ENCODE data around the gene RAB3D.
"Not testable (repeated sequence)": the region's sequence is repeated elsewhere in the genome, so short reads cannot be mapped to it uniquely, and the experiment has no call there.

RAB3D gene

DNA sequence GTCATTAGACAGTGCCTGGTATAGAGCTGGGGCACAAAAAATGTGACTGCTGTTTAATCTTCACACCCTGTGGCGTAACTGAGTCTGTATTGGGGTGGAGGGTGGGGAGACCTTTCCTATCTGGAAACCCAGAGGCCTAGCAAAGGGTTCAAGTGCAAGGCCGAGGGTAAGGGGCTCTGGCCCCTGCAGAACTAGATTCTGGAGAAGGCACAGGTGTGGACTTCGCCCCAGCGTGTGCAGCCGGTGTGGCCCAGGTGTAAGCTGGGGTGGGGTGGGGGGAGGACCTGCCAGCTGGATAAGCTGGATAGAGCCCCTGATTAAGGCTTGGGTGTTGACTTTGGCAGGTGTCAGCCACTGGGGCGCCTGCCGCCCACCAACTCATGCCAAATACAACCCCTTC is 1.3 kb downstream of the RAB3D start:
- DNase-seq = no peak

DNA sequence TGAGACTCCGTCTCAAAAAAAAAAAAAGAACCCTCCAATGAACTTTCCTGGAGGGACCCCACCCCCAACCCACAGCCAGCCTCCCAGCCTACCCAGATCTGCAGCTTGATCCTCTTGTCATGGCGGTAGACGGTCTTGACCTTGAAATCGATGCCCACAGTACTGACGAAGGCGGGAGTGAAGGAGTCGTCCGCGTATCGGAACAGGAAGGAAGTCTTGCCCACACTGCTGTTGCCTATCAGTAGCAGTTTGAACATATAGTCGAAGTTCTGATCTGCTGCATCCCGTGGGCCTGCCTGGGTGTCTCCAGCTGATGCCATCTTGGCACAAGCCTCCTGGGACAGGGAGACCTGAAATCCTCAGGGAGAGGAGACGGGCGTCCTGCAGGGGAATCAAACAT is 2.4 kb downstream of the RAB3D start:
- no peak for DNase-seq

DNA sequence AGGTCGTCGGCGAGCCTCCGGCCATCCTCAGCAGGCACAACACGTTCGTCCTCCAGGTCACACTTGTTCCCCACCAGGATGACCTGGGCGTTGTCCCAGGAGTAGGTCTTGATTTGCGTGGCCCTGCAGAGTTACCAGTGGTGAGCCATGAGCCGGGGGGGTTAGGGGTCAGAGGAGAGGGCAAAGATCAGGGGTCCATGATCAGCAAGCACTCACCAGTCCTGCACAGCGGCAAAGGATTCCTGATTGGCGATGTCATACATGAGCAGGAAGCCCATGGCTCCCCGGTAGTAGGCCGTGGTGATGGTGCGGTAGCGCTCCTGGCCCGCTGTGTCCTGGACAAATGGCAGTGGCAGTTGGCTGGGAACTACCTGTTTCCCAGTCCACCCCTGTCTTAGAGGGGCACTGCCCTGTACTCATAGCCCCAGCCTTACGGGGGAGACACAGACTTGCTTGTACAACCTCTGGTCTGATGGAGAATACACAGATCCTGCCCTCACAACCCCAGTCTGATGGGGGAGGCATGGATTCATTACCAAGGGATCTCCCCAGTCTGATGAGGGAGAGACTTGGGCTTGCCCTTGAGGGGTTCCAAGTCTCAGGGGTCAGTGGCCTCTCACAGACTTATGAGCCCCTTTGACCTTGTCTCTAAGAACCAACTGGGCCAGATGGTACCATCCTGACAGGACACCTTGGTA is 3.9 kb downstream of the RAB3D start:
- DNase-seq = no peak

GRCh38 chr19:11333838-11334237 is 5.6 kb downstream of the RAB3D start:
- not testable (repeated sequence) for DNase-seq

DNA sequence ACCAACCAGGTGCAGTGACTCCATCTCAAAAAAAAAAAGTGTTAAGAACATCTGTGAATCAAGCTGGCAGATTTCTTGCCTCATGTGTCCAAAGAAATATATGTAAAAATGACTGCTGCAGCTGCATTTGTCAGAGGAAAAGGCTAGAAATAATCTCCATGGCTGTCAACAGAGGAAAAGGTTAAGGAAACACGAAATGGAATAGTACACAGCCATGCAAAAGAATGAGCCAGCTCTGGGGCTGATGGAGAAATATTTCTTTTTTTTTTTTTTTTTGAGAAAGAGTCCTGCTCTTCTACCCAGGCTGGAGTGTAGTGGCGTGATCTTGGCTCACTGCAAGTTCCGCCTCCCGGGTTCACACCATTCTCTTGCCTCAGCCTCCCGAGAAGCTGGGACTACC is 6.6 kb downstream of the RAB3D start:
- DNase-seq = no peak

- DNase-seq = no peak
Measured at GRCh38 chr19:11331502-11331901, 8.0 kb downstream of the RAB3D start.

DNA sequence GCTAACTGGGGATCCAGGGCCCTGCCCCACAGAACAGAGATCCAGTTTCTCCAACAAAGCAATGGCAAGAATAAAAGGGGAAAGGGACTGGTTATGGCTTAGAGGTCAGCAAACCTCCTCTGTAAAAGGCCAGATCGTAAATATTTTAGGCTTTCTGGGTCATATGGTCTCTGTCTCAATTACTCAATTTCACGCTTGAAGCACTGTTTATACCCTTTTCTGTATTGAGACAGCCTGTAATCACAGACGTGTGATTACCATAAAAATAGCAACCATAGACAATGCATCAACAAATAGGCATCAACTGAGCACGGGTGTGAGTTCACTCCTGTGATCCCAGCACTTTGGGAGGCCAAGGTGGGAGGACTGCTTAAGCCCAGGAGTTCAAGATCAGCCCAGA is 9.3 kb downstream of the RAB3D start:
- no peak for DNase-seq

GRCh38 chr19:11325544-11325943 is 13.9 kb downstream of the RAB3D start:
- DNase-seq = no peak

DNA sequence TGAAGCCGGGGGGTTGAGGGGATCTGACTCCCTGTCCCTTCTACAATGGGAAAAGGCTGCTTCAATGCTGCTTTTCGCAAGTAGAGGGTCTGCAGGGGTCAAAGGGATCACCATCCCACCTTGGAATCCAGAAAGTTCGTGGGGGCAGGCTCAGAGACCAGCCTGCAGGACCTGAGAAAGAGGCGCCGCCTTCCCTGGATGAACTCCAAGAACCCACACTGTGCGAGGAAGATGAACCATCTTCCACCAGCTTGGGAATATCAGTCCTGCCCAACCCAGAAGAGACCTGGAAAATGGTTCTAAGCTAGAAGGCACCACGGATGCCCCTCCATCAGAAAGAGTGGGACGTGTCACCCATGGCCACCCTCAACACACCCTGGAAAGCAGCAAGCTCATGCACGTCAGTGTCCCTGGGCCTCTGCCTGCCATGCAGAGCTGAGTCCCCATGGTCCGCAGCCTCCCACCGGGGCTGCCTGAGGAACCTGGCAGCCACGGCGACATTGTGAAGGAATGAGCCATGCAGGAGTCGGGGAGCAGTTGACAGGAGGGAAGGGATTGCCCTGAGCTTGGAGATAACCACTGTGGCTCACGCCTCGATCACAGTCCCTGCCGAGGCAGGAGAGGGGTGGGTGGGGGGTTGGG is 14.6 kb downstream of the RAB3D start:
- DNase-seq = no peak

GRCh38 chr19:11324079-11324661 is 15.3 kb downstream of the RAB3D start:
- peak; percentile 82 for DNase-seq

DNA sequence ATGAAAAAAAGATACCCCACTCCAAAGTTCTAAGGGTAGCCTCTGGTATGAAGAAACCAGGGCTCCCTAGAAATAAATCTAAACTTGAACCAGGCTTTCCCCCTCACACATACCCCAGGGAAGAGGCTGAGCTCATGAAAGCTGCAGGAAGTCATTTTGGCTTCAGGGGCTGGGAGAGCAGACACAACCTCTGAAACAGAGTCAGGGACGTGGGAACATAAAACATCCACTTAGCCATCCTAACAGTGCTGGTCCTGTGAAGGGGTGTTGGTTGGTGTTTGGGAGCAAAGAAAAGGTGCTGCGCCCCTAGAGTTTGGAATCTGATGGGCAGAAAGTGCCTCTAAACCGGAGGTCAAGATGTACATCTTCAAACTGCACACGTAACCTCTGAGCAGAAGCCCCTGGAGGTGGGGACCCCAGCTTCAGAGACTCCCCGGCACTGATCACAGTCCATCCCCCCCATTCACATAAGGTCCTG is 15.8 kb downstream of the RAB3D start:
- no peak for DNase-seq

DNA sequence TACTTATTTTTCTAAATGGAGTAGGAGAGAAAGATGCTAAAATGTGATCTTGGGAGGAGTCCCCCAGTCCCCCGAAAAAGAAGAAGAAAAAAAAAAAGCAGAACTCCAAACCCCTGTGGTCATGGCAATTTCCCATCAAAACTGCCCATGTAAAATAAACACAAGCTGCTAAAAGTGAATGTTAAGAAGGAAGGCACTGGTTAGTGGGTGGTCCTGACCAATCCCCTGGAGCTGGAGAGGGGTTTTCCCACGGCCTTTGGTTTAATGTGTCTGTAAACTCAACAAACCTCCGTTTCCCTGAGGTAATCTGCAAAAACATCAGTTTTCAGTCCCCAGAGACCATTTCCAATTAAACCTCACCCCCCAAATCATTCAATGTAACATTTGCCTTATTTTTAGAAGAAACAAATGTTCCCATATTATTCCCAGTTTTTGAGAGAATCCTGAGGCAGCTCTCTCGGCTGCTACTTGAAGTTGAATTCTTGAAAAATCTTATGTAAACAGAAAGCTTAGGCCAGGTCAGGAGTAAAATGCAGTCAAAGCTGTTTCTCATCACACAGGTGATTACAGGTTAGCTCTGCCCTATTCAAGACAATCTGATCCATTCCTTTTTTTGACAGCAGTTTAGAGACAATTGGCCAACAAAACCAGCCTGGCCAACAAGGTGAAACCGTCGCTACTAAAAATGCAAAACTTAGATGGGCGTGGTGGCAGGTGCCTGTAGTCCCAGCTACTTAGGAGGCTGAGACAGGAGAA is 17.0 kb downstream of the RAB3D start:
- peak; percentile 36 for DNase-seq

DNA sequence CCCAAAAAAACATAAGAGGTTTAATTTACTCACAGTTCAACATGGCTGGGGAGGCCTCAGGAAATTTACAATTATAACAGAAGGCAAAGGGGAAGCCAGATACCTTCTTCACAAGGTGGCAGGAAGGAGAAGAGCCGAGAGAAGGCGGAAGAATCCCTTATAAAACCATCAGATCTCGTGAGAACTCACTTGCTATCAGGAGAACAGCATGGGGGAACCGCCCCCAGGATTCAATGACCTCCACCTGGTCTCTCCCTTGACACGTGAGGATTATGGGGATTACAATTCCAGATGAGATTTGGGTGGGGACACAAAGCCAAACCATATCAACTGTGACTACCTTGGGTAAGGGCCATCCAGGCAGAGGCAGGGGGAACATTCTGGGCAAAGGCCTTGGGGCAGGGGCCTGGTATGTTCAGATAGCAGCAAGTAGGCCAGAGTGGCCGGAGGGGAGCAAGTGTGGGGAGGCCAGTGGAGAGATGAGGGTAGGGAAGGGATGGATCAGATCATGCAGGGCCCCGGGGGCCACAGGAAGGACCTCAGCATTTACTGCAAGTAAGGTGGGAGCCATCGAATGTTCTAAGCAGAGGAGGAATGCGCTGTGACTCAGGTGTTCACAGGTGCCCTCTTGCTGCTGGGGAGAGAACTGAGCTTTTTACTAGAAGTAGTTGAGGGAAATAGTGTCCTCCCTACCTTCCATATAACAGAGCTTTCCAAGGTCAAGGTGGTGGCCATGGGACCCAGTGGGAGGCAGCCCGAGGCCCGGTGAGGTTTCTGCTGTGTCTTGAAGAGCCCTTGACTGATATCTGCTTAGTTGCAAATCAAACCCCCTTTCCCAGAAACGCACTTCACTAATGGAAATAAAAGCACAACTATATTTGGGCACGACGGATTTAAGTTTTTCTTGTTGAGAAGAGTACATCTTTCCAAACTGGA is 18.0 kb downstream of the RAB3D start:
- DNase-seq = no peak

DNA sequence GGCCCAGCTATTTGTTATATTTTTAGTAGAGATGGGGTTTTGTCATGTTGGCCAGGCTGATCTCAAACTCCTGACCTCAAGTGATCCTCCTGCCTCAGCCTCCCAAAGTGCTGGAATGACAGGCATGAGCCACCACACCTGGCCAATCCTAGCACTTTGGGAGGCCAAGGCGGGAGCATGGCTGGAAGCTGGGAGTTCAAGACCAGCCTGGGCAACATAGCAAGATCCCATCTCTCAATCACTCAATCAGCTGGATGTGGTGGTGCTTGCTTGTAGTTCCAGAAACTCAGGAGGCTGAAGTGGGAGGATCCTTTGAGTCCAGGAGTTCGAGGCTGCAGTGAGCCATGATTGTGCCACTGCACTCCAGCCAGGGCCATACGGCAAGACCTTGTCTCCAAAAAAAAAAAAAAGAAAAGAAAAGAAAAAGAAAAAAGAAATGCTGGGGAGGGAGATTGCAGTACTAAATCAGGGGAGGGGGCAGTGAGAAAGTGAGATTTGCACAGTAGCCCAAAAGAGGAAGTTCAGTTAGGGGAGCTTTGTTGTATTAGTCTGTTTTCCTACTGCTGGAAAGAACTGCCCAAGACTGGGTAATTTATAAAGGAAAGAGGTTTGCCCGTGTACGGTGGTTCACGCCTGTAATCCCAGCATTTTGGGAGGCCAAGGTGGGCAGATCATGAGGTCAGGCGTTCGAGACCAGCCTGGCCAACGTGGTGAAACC is 19.0 kb downstream of the RAB3D start:
- DNase-seq = not testable (repeated sequence)

- DNase-seq = no peak
Measured at GRCh38 chr19:11306337-11306736, 33.1 kb downstream of the RAB3D start.

DNA sequence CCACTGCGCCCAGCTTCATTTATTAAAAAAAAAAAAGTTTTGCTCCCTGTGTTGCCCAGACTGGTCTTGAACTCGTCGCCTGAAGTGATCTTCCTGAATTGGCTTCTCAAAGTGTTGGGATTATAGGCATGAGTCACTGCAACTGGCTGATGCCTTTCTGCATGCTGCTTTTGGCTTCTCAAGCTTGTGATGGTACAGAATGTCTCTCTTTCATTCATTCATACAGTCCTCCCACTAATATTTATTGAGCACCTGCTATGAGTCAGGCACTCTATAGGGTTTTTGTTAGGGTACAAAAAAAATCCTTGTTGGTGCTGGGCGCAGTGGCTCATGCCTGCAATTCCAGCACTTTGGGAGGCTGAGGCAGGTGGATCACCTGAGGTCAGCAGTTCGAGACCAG is 34.5 kb downstream of the RAB3D start:
- no peak for DNase-seq

DNA sequence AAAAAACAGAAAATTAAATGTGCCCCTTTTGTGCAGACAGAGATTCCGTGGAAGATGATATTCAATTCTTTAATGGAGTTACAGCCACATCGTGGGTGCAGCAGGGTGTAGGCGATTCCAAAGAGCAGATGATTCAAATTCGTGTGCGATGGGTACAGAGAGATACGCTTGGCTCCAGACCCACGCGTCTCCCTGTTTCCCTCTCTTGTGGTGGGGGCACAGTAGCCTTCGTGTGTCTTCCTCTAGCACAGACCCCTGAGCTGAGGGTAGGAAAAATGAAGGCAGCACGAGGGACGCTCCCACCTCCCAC is 38.7 kb downstream of the RAB3D start:
- no peak for DNase-seq

DNA sequence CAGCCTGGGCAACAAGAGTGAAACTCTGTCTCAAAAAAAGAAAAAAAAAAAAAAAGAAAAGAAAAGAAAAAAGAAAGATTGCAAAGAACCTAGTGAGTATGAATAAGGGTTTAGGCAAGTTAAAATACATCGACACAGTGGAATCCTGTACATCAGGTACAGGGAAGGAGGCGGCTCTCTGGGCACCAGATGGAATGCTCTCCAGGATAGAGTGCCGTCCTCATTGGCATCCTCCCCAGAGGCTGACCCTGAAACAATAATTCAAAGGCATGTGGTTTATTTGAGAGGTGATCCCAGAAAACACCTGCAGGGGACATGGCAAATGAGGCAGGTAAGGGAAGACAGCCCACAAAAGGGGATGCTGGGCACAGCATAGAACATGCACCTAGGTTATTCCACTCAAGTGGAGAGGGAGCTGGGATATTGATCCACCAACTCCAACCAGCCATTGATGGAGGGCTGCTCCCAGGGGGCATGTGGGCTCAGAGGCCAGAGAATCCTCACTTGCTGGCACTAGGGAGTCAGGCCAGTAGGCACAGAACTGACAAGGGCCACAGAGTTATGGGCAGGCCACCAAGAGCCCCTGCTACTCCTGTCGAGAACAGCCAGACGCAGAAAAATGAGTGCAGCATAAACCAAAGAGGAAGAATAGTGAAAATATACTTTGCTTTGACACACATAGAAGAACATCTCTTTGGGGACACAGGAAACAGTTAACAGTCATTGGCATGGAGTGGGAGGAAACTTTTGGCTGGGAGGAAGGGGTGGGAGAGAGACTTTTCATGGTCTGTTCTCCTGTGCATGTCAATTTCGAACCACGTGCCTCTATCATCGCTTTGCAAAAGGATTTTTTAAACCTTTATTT is 39.3 kb downstream of the RAB3D start:
- no peak for DNase-seq

DNA sequence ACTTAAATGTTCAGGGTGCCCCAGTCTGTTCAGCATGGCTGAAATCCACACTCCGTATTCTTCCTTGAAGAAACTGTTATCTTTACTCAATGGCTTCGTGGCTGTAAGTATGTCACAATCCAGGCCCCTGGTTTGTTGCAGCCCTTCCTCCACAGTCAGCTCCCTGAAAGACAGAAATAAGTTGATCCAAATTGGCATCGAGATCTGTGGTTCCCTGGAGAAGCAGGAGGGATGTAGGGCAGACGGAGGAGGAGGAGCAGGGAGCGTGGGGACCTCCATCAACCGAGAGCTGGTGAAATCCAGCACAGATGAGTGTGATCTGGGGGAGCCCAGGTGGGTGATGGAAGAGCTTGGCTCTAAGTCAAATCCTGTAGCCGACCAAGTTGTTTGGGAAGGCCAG is 43.2 kb downstream of the RAB3D start:
- DNase-seq = no peak

- DNase-seq = no peak
Measured at GRCh38 chr19:11295665-11296245, 43.7 kb downstream of the RAB3D start, which contains the start of gene TSPAN16. Gene TSPAN16 (plus strand): TSS chr19:11296160. CDS start chr19:11296298, 138 bp downstream.
